ENCODE measurements around the gene TUT4. TPM values are rescaled to one million over a fixed set of nuclear protein-coding genes. Genes with fewer than 3 reads are reported as not detected.

The TUT4 gene
- total RNA-seq, 1 donor from 2014 or later: 130 TPM

GRCh38 chr1:52423055-52423454 is 129.8 kb downstream of the TUT4 start:
- FAIRE-seq (no peak), DNase-seq (ENCODE audit: low spot score in 2 of 2) (no peak)

- DNase-seq (ENCODE audit: low spot score in 2 of 2) (no peak), FAIRE-seq (no peak)
These were observed 132.2 kb downstream of the TUT4 start for GRCh38 chr1:52420713-52421112.

GRCh38 chr1:52416811-52417210 is 136.1 kb downstream of the TUT4 start:
- DNase-seq (ENCODE audit: low spot score in 2 of 2): no peak
- no peak for FAIRE-seq

GRCh38 chr1:52414942-52415341 is 137.9 kb downstream of the TUT4 start:
- no peak for FAIRE-seq
- DNase-seq (ENCODE audit: low spot score in 2 of 2): no peak

GRCh38 chr1:52413410-52413989 is 139.4 kb downstream of the TUT4 start:
- no peak for FAIRE-seq
- DNase-seq (ENCODE audit: low spot score in 2 of 2): no peak

GRCh38 chr1:52404975-52405338 is 147.9 kb downstream of the TUT4 start:
- DNase-seq (ENCODE audit: low spot score in 2 of 2) (peak in 1 of 2 donors; percentile 34), FAIRE-seq (no peak)

GRCh38 chr1:52404116-52404974 is 148.5 kb downstream of the TUT4 start, which contains the start of the genes ORC1 and PRPF38A:
Gene ORC1, minus strand, starts transcription at chr1:52404423. Its CDS starts 2,200 bp downstream, at chr1:52402223.
Gene PRPF38A, plus strand, starts transcription at chr1:52404602. Its CDS starts 148 bp downstream, at chr1:52404750.
- DNase-seq (ENCODE audit: low spot score in 2 of 2) (peak; percentile 80 to 96), FAIRE-seq (peak; percentile 70)

- DNase-seq (ENCODE audit: low spot score in 2 of 2) (peak in 1 of 2 donors; percentile 12), FAIRE-seq (no peak)
These were observed 149.3 kb downstream of the TUT4 start for GRCh38 chr1:52403566-52404115.

- FAIRE-seq (no peak), DNase-seq (ENCODE audit: low spot score in 2 of 2) (no peak)
These were observed 150.0 kb downstream of the TUT4 start for GRCh38 chr1:52402860-52403240.

GRCh38 chr1:52400131-52400530 is 152.8 kb downstream of the TUT4 start:
- FAIRE-seq: no peak

GRCh38 chr1:52399629-52400028 is 153.3 kb downstream of the TUT4 start:
- FAIRE-seq: no peak
- no peak for DNase-seq (ENCODE audit: low spot score in 2 of 2)

More at GRCh38 chr1:52400131-52400530, 152.8 kb downstream of the TUT4 start:
- DNase-seq (ENCODE audit: low spot score in 2 of 2): no peak

GRCh38 chr1:52393174-52393573 is 159.7 kb downstream of the TUT4 start:
- FAIRE-seq: no peak
- no peak for DNase-seq (ENCODE audit: low spot score in 2 of 2)

- no peak for DNase-seq (ENCODE audit: low spot score in 2 of 2)
- FAIRE-seq: no peak
These were observed 166.4 kb downstream of the TUT4 start for GRCh38 chr1:52386458-52386857.

- no peak for FAIRE-seq
- DNase-seq (ENCODE audit: low spot score in 2 of 2): no peak
These were observed 167.5 kb downstream of the TUT4 start for GRCh38 chr1:52385376-52385775.

Other genes starting within 250 kb of the TUT4 start
- gene CC2D1B, start 186.9 kb downstream of the TUT4 start, total RNA-seq: 10.2 TPM
- 1.2 TPM for gene ORC1, start 148.7 kb downstream of the TUT4 start, total RNA-seq
- 15.9 TPM for gene PRPF38A, start 148.5 kb downstream of the TUT4 start, total RNA-seq
- gene GPX7, start 49.3 kb upstream of the TUT4 start, total RNA-seq: 29.3 TPM
- not detected for gene SHISAL2A, start 80.1 kb upstream of the TUT4 start, total RNA-seq
- gene COA7, start 145.3 kb upstream of the TUT4 start, total RNA-seq: 27.3 TPM
- 172 TPM for gene ZYG11B, start 173.4 kb upstream of the TUT4 start, total RNA-seq